NCI-H1048 (cell line): Measurements from ENCODE around the gene CLEC3B.
"Not testable (repeated sequence)": the region's sequence is repeated elsewhere in the genome, so short reads cannot be mapped to it uniquely, and the experiment has no call there.

ENCODE experiments used
- DNase-seq: peaks from one replicate; lab custom pipeline; 2025; lab: John Stamatoyannopoulos, UW

The CLEC3B gene

DNA sequence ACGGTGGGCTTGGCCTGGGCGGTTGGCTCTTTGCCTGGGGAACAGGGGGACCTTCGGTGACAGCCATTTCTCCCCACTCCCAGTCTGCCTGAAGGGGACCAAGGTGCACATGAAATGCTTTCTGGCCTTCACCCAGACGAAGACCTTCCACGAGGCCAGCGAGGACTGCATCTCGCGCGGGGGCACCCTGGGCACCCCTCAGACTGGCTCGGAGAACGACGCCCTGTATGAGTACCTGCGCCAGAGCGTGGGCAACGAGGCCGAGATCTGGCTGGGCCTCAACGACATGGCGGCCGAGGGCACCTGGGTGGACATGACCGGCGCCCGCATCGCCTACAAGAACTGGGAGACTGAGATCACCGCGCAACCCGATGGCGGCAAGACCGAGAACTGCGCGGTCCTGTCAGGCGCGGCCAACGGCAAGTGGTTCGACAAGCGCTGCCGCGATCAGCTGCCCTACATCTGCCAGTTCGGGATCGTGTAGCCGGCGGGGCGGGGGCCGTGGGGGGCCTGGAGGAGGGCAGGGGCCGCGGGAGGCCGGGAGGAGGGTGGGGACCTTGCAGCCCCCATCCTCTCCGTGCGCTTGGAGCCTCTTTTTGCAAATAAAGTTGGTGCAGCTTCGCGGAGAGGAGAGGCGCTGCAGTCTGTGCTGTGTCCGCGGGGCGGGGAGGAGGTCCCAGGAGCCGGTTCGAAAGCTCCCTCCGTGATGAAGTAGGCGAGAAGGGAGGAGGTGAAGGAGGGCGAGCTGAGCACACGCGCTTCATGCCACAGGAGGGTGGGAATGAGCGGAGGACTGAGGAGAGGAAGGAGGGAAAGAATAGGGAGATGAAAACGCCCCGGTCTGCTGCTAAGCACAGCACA lies 9.6 kb downstream of the CLEC3B start:
- DNase-seq: no peak

- DNase-seq: peak; percentile 61
Observed at GRCh38 chr3:45037720-45038455, 11.8 kb downstream of the CLEC3B start.

- no peak for DNase-seq
Observed at GRCh38 chr3:45041666-45042065, 15.6 kb downstream of the CLEC3B start.

- DNase-seq: no peak
Observed at GRCh38 chr3:45042162-45042561, 16.1 kb downstream of the CLEC3B start.

DNA sequence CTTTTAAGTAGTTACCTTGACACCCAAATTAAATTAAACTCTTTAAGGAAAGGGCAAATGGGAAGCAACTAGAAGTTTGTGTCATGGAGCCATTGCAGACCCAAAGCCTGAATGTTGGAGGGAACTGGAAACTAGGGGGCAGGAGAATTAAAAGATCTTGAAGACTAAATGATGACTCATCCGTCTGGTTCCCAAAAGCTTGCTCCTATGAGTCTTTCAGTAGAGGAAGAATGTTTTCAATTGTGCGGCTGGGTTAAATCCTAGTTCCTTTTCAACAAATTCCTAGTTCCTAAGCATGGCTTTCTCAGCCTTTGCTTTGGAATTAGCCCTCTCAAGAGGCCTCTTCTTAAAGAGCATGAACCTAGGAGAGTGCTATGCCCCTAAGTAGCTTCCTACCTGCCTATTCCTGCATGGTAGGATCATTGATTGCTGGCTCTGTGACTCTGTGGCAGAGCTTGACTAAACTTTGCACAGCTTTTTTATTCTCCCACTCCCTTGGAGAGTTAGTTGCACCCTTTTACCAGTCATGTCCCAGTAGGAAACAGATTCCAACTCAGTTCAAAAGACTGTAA lies 17.7 kb downstream of the CLEC3B start:
- no peak for DNase-seq

GRCh38 chr3:45048244-45048643 lies 22.1 kb downstream of the CLEC3B start:
- no peak for DNase-seq

DNA sequence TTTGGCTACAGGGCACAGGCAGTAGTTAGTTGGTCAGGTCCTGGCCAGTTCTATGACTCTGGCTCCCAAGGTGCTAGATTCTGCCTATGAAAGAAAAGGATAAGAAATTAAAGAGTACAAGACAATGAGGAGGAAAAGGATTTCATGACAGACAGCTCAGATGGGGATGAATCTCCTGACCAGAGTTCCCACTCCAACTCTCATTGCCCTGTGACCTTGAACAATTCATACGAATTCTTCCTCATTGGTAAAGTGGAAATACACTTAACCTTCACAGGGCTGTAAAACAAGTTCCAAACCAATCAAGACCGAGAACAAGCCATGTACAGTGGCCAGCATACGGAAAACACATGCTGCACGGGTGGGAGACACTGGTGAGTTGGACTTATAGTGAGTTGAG lies 23.7 kb downstream of the CLEC3B start:
- DNase-seq: no peak

DNA sequence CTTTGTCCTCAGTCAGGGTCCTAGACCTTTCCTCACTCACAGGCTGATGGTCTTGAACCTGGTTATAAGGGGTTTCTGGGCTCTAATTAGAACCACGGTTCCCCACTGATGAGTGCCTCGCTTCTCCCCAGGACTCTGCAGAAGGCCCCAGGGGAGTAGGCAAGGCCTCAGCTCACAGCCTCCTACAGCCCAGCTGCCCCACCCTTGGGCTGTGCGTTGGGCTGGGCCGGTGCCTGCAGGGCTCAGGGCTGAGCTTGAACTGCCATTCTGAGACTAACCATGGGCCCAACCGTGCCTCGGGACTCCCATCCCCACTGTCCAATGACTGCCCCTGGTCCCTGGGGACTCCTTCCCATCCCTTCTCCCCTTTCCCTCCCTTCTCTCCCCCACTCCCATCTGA lies 25.6 kb downstream of the CLEC3B start:
- no peak for DNase-seq

GRCh38 chr3:45053805-45054195 lies 27.7 kb downstream of the CLEC3B start:
- not testable (repeated sequence) for DNase-seq

GRCh38 chr3:45054196-45054857 lies 28.2 kb downstream of the CLEC3B start:
- no peak for DNase-seq

DNA sequence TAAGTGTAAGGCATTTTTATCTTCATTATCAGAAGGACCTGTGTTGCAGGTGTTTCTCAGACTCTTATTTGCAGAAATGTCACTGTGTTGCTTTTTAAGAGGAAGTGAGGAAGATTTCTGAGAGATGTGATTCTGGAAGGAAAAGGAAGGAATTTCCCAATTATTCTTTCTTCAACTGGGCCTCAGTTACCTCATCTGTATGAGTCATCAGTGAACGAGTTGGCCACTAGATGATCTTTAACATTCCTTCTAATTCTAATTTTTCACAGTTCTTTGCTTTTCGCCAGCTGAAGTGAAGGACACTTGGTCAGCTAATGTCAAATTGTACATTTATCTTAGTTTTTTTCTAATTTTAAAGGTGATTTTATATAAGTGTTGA lies 28.9 kb downstream of the CLEC3B start:
- DNase-seq: no peak

DNA sequence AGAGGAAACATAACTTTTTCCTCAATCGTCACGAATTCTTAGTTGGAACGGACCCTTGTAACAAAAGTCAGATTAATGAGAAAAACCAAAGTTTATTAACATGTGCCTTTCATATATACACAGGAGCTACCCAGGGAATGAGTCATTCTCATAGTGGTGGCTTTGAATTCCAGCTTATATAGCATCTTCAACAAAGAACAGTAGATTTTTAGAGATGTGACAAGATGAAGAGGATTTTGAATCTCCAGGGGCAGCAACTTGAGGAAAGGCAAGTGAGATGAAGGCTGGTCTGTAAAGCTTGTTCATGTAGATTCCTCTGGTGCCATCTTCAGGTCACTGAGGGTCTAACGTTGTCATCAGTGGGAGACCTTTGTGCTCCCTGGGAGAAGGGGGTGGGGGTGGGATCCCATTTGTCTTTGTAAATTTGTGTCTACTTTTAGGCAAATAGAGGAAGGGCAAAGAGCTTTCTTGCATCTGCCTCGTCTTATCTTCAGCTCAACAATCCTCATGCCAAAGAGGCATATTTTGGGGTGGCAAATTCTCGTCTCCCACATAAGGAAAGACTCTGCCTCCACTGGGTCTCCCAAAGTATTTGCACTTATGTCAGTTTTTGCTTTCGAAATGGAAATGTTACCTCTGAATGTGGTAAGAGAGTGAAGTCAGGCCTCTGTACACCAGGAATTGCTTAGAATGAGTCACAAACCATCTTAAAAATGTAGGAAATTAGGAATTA lies 29.5 kb downstream of the CLEC3B start:
- DNase-seq: no peak

DNA sequence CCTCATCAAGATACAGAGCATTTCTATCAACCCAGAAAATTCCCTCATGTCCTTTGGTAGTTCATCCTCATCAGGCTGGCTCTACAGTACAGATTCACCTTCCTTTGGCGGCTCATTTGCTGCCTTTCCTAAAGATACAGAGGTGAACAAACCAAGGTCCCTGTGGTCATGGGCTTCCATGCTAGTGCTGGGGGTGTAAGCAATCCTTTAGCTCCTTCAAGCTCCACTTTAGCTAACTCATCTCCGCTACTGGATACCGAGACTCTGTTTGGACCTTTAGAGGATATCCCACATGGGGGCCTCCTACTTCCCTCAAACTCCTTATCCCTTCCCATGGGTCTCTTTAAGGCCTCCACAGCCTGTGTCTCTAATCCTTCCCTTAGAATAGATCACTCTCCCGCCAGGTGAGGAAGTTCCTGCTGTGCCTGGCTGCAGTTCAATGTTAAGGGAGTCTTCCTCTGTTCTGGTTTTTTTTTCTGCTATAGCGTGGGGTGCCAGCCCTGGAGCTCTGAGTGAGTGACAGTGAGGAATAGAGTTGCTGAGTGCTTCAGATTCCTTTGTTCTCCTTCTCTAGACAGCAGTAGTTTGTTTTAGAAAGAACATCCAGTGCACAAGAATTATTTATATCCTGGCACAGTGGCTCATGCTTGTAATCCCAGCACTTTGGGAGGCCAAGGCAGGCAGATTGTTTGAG lies 30.7 kb downstream of the CLEC3B start:
- no peak for DNase-seq

GRCh38 chr3:45057557-45057956 lies 31.5 kb downstream of the CLEC3B start:
- no peak for DNase-seq

- DNase-seq: no peak
Observed at GRCh38 chr3:45059132-45059531, 33.0 kb downstream of the CLEC3B start.

DNA sequence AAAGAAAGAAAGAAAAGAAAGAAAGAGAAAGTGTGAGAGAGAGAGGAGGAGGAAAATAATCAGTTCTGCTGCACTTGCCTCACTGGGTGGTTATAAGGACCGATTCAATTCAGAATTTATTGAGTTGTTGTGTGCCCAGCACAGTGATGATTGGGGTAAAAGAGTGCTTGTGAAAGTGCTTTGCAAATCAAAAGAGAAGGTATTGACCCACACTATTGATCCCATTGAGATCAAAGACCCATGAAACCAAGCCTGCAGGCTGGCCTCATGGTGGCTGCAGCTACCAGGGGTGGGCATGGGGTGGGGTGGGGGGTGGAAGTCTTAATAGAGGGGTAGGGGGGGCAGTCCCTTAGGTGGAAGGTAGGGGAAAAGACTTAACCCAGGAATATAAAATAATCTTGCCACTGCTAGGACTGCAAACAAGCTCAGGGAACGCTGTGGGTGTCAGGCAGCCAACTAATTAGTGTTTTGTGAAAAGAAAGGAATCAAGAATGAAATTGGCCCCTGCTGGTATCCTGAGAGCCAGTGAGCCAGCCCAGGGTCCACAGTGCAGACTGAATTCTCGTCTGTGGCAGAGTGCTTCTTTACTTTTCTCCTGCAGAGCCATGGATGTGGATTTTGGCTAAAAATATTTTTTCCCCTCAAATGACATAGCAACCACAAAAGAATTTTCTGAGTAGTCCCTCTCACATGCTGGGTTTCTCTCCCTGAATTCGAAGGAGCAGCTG lies 34.2 kb downstream of the CLEC3B start:
- DNase-seq: no peak

GRCh38 chr3:45062697-45063070 lies 36.6 kb downstream of the CLEC3B start:
- no peak for DNase-seq

DNA sequence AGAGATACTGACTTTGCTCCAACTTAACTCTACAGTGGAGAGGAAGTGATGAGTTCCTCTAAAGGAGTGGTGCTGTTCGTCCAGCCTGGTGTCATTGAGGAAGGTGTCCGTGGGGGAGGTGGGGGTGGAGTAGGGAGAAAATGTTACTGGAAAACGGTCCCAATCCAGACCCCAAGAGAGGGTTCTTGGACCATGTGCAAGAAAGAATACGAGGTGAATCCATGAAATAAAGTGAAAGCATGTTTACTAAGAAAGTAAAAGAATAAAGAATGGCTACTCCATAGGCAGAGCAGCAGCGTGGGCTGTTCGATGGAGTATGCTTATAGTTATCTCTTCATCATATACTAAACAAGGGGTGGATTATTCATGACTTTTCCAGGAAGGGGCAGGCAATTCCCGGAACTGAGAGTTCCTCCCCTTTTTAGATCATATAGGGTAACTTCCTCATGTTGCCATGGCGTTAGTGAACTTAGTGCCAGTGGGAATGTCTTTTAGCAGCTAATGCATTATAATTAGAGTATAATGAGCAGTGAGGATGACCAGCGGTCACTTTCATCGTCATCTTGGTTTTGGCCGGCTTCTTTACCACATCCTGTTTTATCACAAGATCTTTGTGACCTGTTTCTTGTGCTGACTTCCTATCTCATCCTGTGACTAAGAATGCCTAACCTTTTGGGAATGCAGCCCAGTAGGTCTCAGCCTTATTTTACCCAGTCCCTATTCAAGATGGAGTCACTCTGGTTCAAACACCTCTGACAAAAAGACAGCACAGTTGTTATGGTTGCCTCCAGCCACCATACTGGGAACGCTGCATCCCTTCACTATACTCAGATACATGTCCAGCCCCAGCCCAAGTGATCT lies 38.6 kb downstream of the CLEC3B start:
- no peak for DNase-seq

DNA sequence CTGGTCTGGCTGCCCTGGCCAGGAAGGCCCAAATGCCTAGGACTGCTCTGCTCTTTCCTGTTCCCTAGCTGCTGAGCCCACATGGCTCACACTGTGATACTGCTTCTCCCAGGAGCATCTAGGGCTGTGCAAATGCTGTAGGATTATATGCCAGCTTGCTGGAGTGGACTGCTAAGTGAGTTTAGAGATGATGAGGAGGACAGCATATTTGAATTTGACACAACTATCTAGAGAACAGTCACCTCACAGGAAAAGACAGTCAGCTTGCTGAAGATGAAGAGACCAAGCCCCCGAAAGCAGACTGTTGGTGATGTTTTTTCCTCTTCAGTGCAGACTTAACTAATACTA lies 39.2 kb downstream of the CLEC3B start:
- DNase-seq: no peak
